HCT116 (cell line): ENCODE results near the gene ELMOD3. TPM values are rescaled to one million over a fixed set of nuclear protein-coding genes. Genes with fewer than 3 reads are reported as not detected.

ENCODE experiments used
- ATAC-seq: fragments of 200-7000 bp; cut with Tn5 transposase; 2 replicates; pipeline ENCODE4 v1.9.1; 2020; ENCODE audit warnings: mild to moderate bottlenecking, moderate library complexity
- BruUV-seq: library from RNA; stranded (reverse); fragments of 400-500 nt; replicated peaks from 2 replicates; lab custom pipeline; 2021; lab: Mats Ljungman, UMichigan
- CTCF ChIA-PET: fragments of 300-600 bp; sonication (Branson Sonifier 250); formaldehyde crosslinking; loops from one replicate; lab custom pipeline; 2021; ENCODE audit warnings: antibody characterized with exemption; lab: Charles Lee
- POLR2A ChIA-PET: fragments of 300-600, 350-600 bp; sonication (Branson Sonifier 250); formaldehyde crosslinking; loops from one replicate; lab custom pipeline; 2021; ENCODE audit warnings: antibody characterized with exemption; lab: Charles Lee
- RAD21 ChIA-PET, 2 experiments: fragments of 300-600 bp; sonication (Branson Sonifier 250); formaldehyde crosslinking; loops; one replicate each; lab custom pipeline; 2023; ENCODE audit warnings: low total read pairs in 2 of 2; ENCODE audit not compliant: uncharacterized antibody in 2 of 2, unreplicated experiment in 2 of 2, low non-redundant PET in 1 of 2; lab: Charles Lee
- DNase-seq: peaks from one replicate; pipeline ENCODE4 v3.0.0-alpha.2; 2010; ENCODE audit warnings: low read depth, low spot score
- H2AFZ ChIP-seq: fragments of 200-600 bp; shearing (Covaris generic), sonication (generic); 2 replicates; pipeline ENCODE4 v1.6.1; 2017; ENCODE audit warnings: low read depth, mixed run types, mixed read lengths, antibody characterized with exemption, low read length; ENCODE audit not compliant: poor library complexity, severe bottlenecking
- H3K27ac ChIP-seq: 2 replicates; pipeline ENCODE4 v1.5.1; 2012; ENCODE audit warnings: low read depth, low read length
- H3K27me3 ChIP-seq: fragments of 200-600 bp; sonication (generic); 2 replicates; pipeline ENCODE4 v1.6.1; 2016; ENCODE audit warnings: mixed run types, low read length, mixed read lengths; ENCODE audit not compliant: insufficient read depth
- H3K36me3 ChIP-seq, 2 experiments: fragments of 200-500 bp in 1 of 2; fragments of 200-600 bp in 1 of 2; sonication (Bioruptor generic) in 1 of 2; sonication (generic) in 1 of 2; 2 replicates each; pipeline versions ENCODE4 v1.5.1 to v1.6.1; 2014 to 2016; ENCODE audit warnings: low read length in 2 of 2, inconsistent platforms in 1 of 2, mixed read lengths in 1 of 2, mixed run types in 1 of 2; ENCODE audit not compliant: insufficient read depth in 2 of 2, control insufficient read depth in 1 of 2
- H3K4me1 ChIP-seq, 2 experiments: fragments of 200-600 bp in 1 of 2; sonication (generic) in 1 of 2; 2 replicates each; pipeline versions ENCODE4 v1.5.1 to v1.6.1; 2012 to 2017; ENCODE audit warnings: low read length in 2 of 2, inconsistent platforms in 1 of 2, mild to moderate bottlenecking in 1 of 2, mixed read lengths in 1 of 2, mixed run types in 1 of 2, moderate library complexity in 1 of 2; ENCODE audit not compliant: insufficient read depth in 2 of 2, control insufficient read depth in 1 of 2
- H3K4me2 ChIP-seq: fragments of 200-600 bp; sonication (generic); 2 replicates; pipeline ENCODE4 v1.6.1; 2017; ENCODE audit warnings: mixed run types, low read length, mixed read lengths
- H3K4me3 ChIP-seq, 2 experiments: fragments of 200-600 bp in 1 of 2; sonication (generic) in 1 of 2; replicated peaks in 1 of 2; 2 replicates each; pipeline ENCODE4 v1.5.1; 2011 to 2016; ENCODE audit warnings: low read length in 2 of 2, control low read depth in 1 of 2, low read depth in 1 of 2, mild to moderate bottlenecking in 1 of 2, mixed read lengths in 1 of 2, mixed run types in 1 of 2
- H3K79me2 ChIP-seq: fragments of 200-600 bp; sonication (generic); 2 replicates; pipeline ENCODE4 v1.6.1; 2017; ENCODE audit warnings: mild to moderate bottlenecking, mixed run types, low read length, moderate library complexity, mixed read lengths; ENCODE audit not compliant: insufficient read depth
- H3K9ac ChIP-seq: fragments of 200-600 bp; sonication (generic); 2 replicates; pipeline ENCODE4 v1.6.1; 2016; ENCODE audit warnings: low read length, mixed read lengths
- H3K9me2 ChIP-seq: fragments of 200-600 bp; sonication (generic), shearing (Covaris generic); 2 replicates; pipeline ENCODE4 v1.6.1; 2017; ENCODE audit warnings: mixed run types, mild to moderate bottlenecking, moderate library complexity; ENCODE audit not compliant: insufficient read depth
- H3K9me3 ChIP-seq, 2 experiments: fragments of 200-500 bp in 1 of 2; fragments of 200-600 bp in 1 of 2; sonication (Bioruptor generic) in 1 of 2; sonication (generic) in 1 of 2; 2 replicates each; pipeline ENCODE4 v1.6.1; 2014 to 2017; ENCODE audit warnings: low read length in 2 of 2, mixed read lengths in 2 of 2, inconsistent platforms in 1 of 2, low read depth in 1 of 2, mild to moderate bottlenecking in 1 of 2, mixed run types in 1 of 2, moderate library complexity in 1 of 2; ENCODE audit not compliant: control insufficient read depth in 1 of 2, insufficient read depth in 1 of 2
- H4K20me1 ChIP-seq: fragments of 200-600 bp; sonication (generic), shearing (Covaris generic); 2 replicates; pipeline ENCODE4 v1.6.1; 2017; ENCODE audit warnings: mixed run types, mild to moderate bottlenecking, moderate library complexity; ENCODE audit not compliant: insufficient read depth
- CEBPB ChIP-seq: IDR thresholded peaks from 2 replicates; pipeline ENCODE4 v1.6.1; 2012; ENCODE audit warnings: low read depth
- CTCF ChIP-seq, 3 experiments: fragments of 200-600 bp in 1 of 3; sonication (generic) in 1 of 3; IDR thresholded peaks in 2 of 3; conservative IDR thresholded peaks in 1 of 3; 2 replicates each; pipeline ENCODE4 v1.5.1; 2012 to 2017; ENCODE audit warnings: low read depth in 2 of 3, low read length in 2 of 3, antibody characterized with exemption in 1 of 3, borderline replicate concordance in 1 of 3, control low read depth in 1 of 3, mild to moderate bottlenecking in 1 of 3, mixed read lengths in 1 of 3, mixed run types in 1 of 3, moderate library complexity in 1 of 3; ENCODE audit not compliant: insufficient read depth in 1 of 3
- EGR1 ChIP-seq: IDR thresholded peaks from 2 replicates; pipeline ENCODE4 v1.6.1; 2012; ENCODE audit warnings: low read depth
- EZH2phosphoT487 ChIP-seq: fragments of 200-600 bp; IDR thresholded peaks from 2 replicates; pipeline ENCODE4 v1.6.1; 2018; ENCODE audit warnings: antibody characterized with exemption, borderline replicate concordance
- FOSL1 ChIP-seq: IDR thresholded peaks from 2 replicates; pipeline ENCODE4 v1.6.1; 2012; ENCODE audit warnings: low read depth
- JUND ChIP-seq: IDR thresholded peaks from 2 replicates; pipeline ENCODE4 v1.6.1; 2012
- SIN3A ChIP-seq: IDR thresholded peaks from 2 replicates; pipeline ENCODE4 v1.6.1; 2012; ENCODE audit warnings: low read depth
- SRF ChIP-seq: IDR thresholded peaks from 2 replicates; pipeline ENCODE4 v1.6.1; 2012; ENCODE audit warnings: low read depth
- TCF7L2 ChIP-seq: IDR thresholded peaks from 2 replicates; pipeline ENCODE4 v1.7.0; 2011; ENCODE audit warnings: borderline replicate concordance, inconsistent platforms; ENCODE audit not compliant: insufficient read depth, insufficient read length; ENCODE audit errors: extremely low read depth
- YY1 ChIP-seq: IDR thresholded peaks from 2 replicates; pipeline ENCODE4 v1.6.1; 2011; ENCODE audit warnings: low read length, low read depth, moderate library complexity, mild to moderate bottlenecking; ENCODE audit not compliant: insufficient replicate concordance; ENCODE audit errors: extremely low read depth
- ZBTB33 ChIP-seq: IDR thresholded peaks from 2 replicates; pipeline ENCODE4 v1.6.1; 2011; ENCODE audit warnings: mild to moderate bottlenecking, low read length, moderate library complexity; ENCODE audit not compliant: insufficient replicate concordance; ENCODE audit errors: extremely low read depth
- ZFX ChIP-seq: fragments of 450-650 bp; IDR thresholded peaks from 2 replicates; pipeline ENCODE4 v1.6.1; 2017
- ZNF274 ChIP-seq: fragments of 200-500 bp; sonication (Bioruptor generic); IDR thresholded peaks from 2 replicates; pipeline ENCODE4 v1.6.1; 2014; ENCODE audit warnings: mild to moderate bottlenecking, low read depth, low read length, inconsistent platforms
- intact Hi-C: fragments of 100-400 bp; cut with micrococcal nuclease; formaldehyde crosslinking; loops from 2 replicates; pipeline ENCODE4 v1.10.0; 2022
- total RNA-seq: library from RNA; stranded (reverse); gene quantifications from one replicate; pipeline ENCODE4 v1.2.1, GENCODE V29; 2021; ENCODE audit not compliant: unreplicated experiment

ELMOD3 gene
- total RNA-seq, 1 experiment from 2014 or later, result 9.2 TPM

- Histone ChIP-seq H3K9ac (no peak overlapping the region), H3K79me2 (no peaks in the 10 kb centered on the region), H3K4me1 (peaks cover 24 to 50% of the 10 kb centered on the region in 2 experiments), H3K27ac (peak overlapping the region; percentile 60; the same call in 1 of the 2 replicates), H3K36me3 (no peaks in the 10 kb centered on the region), H3K4me3 (no peak overlapping the region), H2AFZ (no peak overlapping the region), H4K20me1 (no peaks in the 10 kb centered on the region), H3K9me2 (no peaks in the 10 kb centered on the region), H3K27me3 (no peaks in the 10 kb centered on the region), H3K9me3 (no peaks in the 10 kb centered on the region), H3K4me2 (no peak overlapping the region)
- ATAC-seq, result no peak
- BruUV-seq, result no TSS peak
- intact Hi-C loops, result no loop called here
- no peak for DNase-seq
- TF ChIP-seq JUND, result no peak
- RAD21 ChIA-PET, result no interaction called here
- CTCF ChIA-PET, result no interaction called here
- POLR2A ChIA-PET, result interaction anchor here (2.7 kb wide), 1 partner anchor 104 kb away, joined by 17 read pairs; the partner anchor contains the start of gene MAT2A
Observed at GRCh38 chr2:85434696-85435095, 80.1 kb downstream of the ELMOD3 start.

GRCh38 chr2:85435220-85435958 is 80.8 kb downstream of the ELMOD3 start:
- no peak for TF ChIP-seq ZFX
- no peak for TF ChIP-seq ZNF274
- no peak for TF ChIP-seq ZBTB33
- no peak for TF ChIP-seq CTCF (IDR thresholded peaks at IDR 0.05 in 2 of 3, conservative IDR thresholded peaks at IDR 0.05 in 1 of 3; ENCODE audit: borderline replicate concordance in 1 of 3, insufficient read depth in 1 of 3, low read depth in 2 of 3, low read length in 2 of 3)
- no peak for TF ChIP-seq EZH2phosphoT487
- TF ChIP-seq YY1, result no peak
- no peak for TF ChIP-seq FOSL1
- TF ChIP-seq TCF7L2, result no peak
- TF ChIP-seq EGR1, result no peak
- TF ChIP-seq SIN3A, result no peak
- TF ChIP-seq SRF, result no peak
- TF ChIP-seq CEBPB, result no peak
- ATAC-seq, result no peak
- Histone ChIP-seq H3K4me2 (no peak overlapping the region), H3K36me3 (no peaks in the 10 kb centered on the region), H3K79me2 (no peaks in the 10 kb centered on the region), H4K20me1 (no peaks in the 10 kb centered on the region), H3K9me2 (no peaks in the 10 kb centered on the region), H3K4me1 (peaks cover 24 to 43% of the 10 kb centered on the region in 2 experiments), H3K9me3 (no peaks in the 10 kb centered on the region), H3K27ac (peak overlapping the region; percentile 24; the same call in 1 of the 2 replicates), H3K4me3 (no peak overlapping the region), H3K27me3 (no peaks in the 10 kb centered on the region), H3K9ac (no peak overlapping the region), H2AFZ (no peak overlapping the region)
- ChIA-PET CTCF (interaction anchor here (0.9 kb wide), 1 partner anchor 10 kb away, joined by 3 read pairs; no protein-coding TSS in a partner anchor), RAD21 (no interaction called here), POLR2A (interaction anchor here (1.0 kb wide), 1 partner anchor 104 kb away, joined by 4 read pairs; no protein-coding TSS in a partner anchor)
- no peak for DNase-seq
- intact Hi-C loops, result no loop called here
- no TSS peak for BruUV-seq
